Uterus (tissue), 4 donors: ENCODE data around the gene USP9X. TPM values are rescaled to one million over a fixed set of nuclear protein-coding genes. Genes with fewer than 3 reads are reported as not detected.

Experiments used
- DNase-seq, 2 donors: peaks; one replicate each; pipeline ENCODE4 v3.0.0-alpha.2; 2019 to 2020
- H3K27ac ChIP-seq, 2 donors: fragments of 200-600 bp; sonication (generic); 1 replicate in 1 of 2; 2 replicates in 1 of 2; pipeline ENCODE4 v1.5.1; 2016 to 2018
- H3K27me3 ChIP-seq, 2 donors: fragments of 200-600 bp; sonication (generic); one replicate each; pipeline ENCODE4 v1.5.1; 2018 to 2019; ENCODE audit warnings: control low read depth in 1 of 2
- H3K36me3 ChIP-seq, 2 donors: fragments of 200-600 bp; sonication (generic); one replicate each; pipeline ENCODE4 v1.5.1; 2019; ENCODE audit warnings: control low read depth in 1 of 2
- H3K4me1 ChIP-seq, 2 donors: fragments of 200-600 bp; sonication (generic); one replicate each; pipeline ENCODE4 v1.5.1; 2018 to 2019; ENCODE audit warnings: control low read depth in 1 of 2
- H3K4me3 ChIP-seq, 2 donors: fragments of 200-600 bp; sonication (generic); 1 replicate in 1 of 2; 2 replicates in 1 of 2; pipeline ENCODE4 v1.5.1; 2018 to 2019; ENCODE audit warnings: mild to moderate bottlenecking in 1 of 2
- H3K9me3 ChIP-seq, 2 donors: fragments of 200-600 bp; sonication (generic); one replicate each; pipeline ENCODE4 v1.5.1; 2019; ENCODE audit warnings: control low read depth in 1 of 2
- CTCF ChIP-seq, 4 experiments: fragments of 200-600 bp in 2 of 4; fragments of 450-650 bp in 2 of 4; sonication (generic) in 2 of 4; IDR thresholded peaks; one replicate each; pipeline ENCODE4 v1.5.1; 2016 to 2019; ENCODE audit warnings: antibody characterized with exemption in 4 of 4, mild to moderate bottlenecking in 2 of 4, moderate library complexity in 1 of 4
- POLR2A ChIP-seq, 2 donors: fragments of 450-650 bp; IDR thresholded peaks; one replicate each; pipeline ENCODE4 v1.6.1; 2016; ENCODE audit warnings: antibody characterized with exemption in 2 of 2, mild to moderate bottlenecking in 1 of 2, moderate library complexity in 1 of 2
- intact Hi-C: fragments of 100-400 bp; cut with DNase I; formaldehyde crosslinking; loops from one replicate; pipeline ENCODE4 v1.15.1; 2023; ENCODE audit warnings: low total_unique reads
- total RNA-seq, 4 donors: library from RNA; depleted of rRNA in 3 of 4; stranded (reverse); fragments of >200 nt in 3 of 4; gene quantifications; one replicate each; pipeline versions ENCODE4 v1.1.0 to v1.2.4, GENCODE V29; 2014 to 2023
- donor health status: DM: yes; HTN: yes; CAD: no.

USP9X gene
- total RNA-seq, 4 donors from 2014 or later = 32.1 to 167 (median 78.7) TPM

- no peaks in the 10 kb centered on the region for H3K4me1 ChIP-seq
- TF ChIP-seq POLR2A (IDR thresholded peaks at IDR 0.05) = no peak
- no peak for TF ChIP-seq CTCF (IDR thresholded peaks at IDR 0.05)
- no peaks in the 10 kb centered on the region for H3K36me3 ChIP-seq
- H3K27ac ChIP-seq = no peak overlapping the region
- intact Hi-C loops = no loop called here
- H3K4me3 ChIP-seq = no peak overlapping the region
- H3K9me3 ChIP-seq = no peaks in the 10 kb centered on the region
- no peak for DNase-seq
- no peaks in the 10 kb centered on the region for H3K27me3 ChIP-seq
Observed at GRCh38 chrX:41250867-41251266, 165.6 kb downstream of the USP9X start.

- no peaks in the 10 kb centered on the region for H3K27me3 ChIP-seq
- intact Hi-C loops = no loop called here
- no peak overlapping the region for H3K4me3 ChIP-seq
- no peak for DNase-seq
- H3K9me3 ChIP-seq = no peaks in the 10 kb centered on the region
- no peaks in the 10 kb centered on the region for H3K36me3 ChIP-seq
- no peak overlapping the region for H3K27ac ChIP-seq
- no peaks in the 10 kb centered on the region for H3K4me1 ChIP-seq
- no peak for TF ChIP-seq CTCF (IDR thresholded peaks at IDR 0.05)
- no peak for TF ChIP-seq POLR2A (IDR thresholded peaks at IDR 0.05)
Observed at GRCh38 chrX:41257801-41258200, 172.6 kb downstream of the USP9X start.

- H3K4me3 ChIP-seq = no peak overlapping the region
Observed at GRCh38 chrX:41258226-41258625, 173.0 kb downstream of the USP9X start.

GRCh38 chrX:41258871-41259270 is 173.6 kb downstream of the USP9X start:
- H3K36me3 ChIP-seq = no peaks in the 10 kb centered on the region
- intact Hi-C loops = no loop called here
- TF ChIP-seq POLR2A (IDR thresholded peaks at IDR 0.05) (no peak), CTCF (IDR thresholded peaks at IDR 0.05) (no peak)
- no peaks in the 10 kb centered on the region for H3K4me1 ChIP-seq
- no peak overlapping the region for H3K27ac ChIP-seq
- DNase-seq = no peak
- H3K4me3 ChIP-seq = no peak overlapping the region
- H3K27me3 ChIP-seq = no peaks in the 10 kb centered on the region
- H3K9me3 ChIP-seq = no peaks in the 10 kb centered on the region

More at GRCh38 chrX:41258226-41258625, 173.0 kb downstream of the USP9X start:
- H3K27me3 ChIP-seq = no peaks in the 10 kb centered on the region
- TF ChIP-seq CTCF (IDR thresholded peaks at IDR 0.05) = no peak
- no peak for TF ChIP-seq POLR2A (IDR thresholded peaks at IDR 0.05)
- H3K4me1 ChIP-seq = no peaks in the 10 kb centered on the region
- no peaks in the 10 kb centered on the region for H3K36me3 ChIP-seq
- no peaks in the 10 kb centered on the region for H3K9me3 ChIP-seq
- no peak for DNase-seq
- no peak overlapping the region for H3K27ac ChIP-seq
- intact Hi-C loops = no loop called here

- intact Hi-C loops = no loop called here
Observed at GRCh38 chrX:41259516-41259915, 174.3 kb downstream of the USP9X start.

More at GRCh38 chrX:41259516-41259915, 174.3 kb downstream of the USP9X start:
- no peak overlapping the region for H3K4me3 ChIP-seq
- H3K36me3 ChIP-seq = no peaks in the 10 kb centered on the region
- H3K27ac ChIP-seq = no peak overlapping the region
- TF ChIP-seq CTCF (IDR thresholded peaks at IDR 0.05) (no peak), POLR2A (IDR thresholded peaks at IDR 0.05) (no peak)
- no peak for DNase-seq
- H3K4me1 ChIP-seq = no peaks in the 10 kb centered on the region
- H3K9me3 ChIP-seq = no peaks in the 10 kb centered on the region
- H3K27me3 ChIP-seq = no peaks in the 10 kb centered on the region
